Islet of Langerhans (tissue), 1 donor: ENCODE results near the gene NPTX1.

ENCODE experiments used
- FAIRE-seq: peaks from one replicate; lab custom pipeline; 2011; peaks lifted over from hg19 to GRCh38; lab: Jason Lieb, UNC

Gene NPTX1

DNA sequence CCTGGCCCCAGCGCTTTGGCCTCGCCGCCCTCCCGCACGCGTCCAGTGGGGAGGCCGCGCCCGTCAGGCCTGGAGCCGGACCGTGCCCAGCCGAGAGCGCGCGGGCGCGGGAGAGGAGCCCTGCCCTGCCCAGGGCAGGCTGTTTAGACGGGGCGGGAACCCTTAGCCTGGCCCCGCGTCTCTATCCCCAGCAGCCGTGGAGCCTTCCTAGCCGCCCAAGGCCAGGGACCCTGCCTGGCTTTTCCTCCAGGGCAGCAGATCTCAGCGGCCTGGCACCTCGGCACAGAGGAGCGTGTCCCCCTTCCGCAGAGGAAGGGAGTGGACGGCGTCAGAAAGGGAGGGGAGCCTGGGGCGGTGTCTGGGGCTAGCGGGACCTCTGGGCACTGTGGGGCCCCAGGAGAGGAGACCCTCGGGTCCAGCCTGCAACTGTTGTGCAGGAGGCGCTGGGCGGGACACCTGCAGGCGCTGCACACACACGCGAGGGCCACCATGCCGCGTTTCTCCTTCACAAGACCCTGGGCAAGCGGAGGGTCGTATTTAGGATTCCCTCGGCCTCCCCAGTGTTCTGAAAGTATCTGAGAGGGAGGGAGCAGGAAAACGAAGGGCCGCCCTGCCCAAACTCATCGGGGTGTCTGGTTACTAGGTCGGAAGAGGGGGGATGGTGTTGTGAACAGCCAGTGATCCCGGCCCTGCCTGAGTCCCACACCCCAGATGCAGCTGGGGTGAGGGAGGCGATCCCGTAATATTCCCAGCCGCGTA, 2.3 kb upstream of the NPTX1 start:
- no peak for FAIRE-seq

DNA sequence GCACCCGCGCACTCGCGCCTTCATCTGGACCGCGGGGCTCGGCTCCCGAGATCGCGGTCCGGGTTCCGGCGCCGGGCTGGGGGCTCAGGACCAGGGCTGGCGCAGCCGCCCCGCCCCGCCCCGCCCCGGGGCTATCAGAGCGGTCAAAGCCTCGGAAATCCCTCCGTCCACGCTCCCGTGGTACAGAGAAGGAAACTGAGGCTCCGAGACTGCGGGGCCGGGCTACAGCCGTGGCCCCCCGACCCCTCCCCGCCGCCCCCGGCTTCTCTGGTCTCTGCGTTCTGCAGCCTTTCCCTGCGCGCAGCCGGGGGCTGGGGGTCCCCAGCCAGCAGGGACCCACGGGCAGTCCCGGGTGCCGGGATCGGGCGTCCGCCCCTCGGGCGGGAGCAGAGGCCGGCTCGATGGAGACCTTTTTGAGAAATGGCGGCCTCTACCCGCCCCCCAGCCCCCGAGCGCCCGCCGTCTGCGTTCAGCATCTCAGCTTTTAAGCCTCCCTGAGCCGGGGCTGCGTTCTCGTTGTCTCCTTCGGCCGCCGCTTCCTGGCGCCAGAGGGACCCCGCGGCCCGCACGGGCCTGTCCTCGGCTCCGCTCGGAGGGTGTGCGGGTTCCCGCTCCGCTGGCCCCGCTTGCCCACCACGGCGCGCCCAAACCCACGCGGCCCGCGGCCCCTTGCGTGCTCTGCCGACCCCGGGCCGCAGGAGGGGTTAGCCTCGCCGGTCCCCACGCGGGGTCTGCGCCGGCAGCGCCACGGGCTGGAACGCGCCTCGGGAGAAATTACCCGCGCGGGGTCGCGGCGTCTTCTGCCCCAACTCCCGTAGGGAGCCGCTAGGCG, 1.5 kb upstream of the NPTX1 start:
- no peak for FAIRE-seq

DNA sequence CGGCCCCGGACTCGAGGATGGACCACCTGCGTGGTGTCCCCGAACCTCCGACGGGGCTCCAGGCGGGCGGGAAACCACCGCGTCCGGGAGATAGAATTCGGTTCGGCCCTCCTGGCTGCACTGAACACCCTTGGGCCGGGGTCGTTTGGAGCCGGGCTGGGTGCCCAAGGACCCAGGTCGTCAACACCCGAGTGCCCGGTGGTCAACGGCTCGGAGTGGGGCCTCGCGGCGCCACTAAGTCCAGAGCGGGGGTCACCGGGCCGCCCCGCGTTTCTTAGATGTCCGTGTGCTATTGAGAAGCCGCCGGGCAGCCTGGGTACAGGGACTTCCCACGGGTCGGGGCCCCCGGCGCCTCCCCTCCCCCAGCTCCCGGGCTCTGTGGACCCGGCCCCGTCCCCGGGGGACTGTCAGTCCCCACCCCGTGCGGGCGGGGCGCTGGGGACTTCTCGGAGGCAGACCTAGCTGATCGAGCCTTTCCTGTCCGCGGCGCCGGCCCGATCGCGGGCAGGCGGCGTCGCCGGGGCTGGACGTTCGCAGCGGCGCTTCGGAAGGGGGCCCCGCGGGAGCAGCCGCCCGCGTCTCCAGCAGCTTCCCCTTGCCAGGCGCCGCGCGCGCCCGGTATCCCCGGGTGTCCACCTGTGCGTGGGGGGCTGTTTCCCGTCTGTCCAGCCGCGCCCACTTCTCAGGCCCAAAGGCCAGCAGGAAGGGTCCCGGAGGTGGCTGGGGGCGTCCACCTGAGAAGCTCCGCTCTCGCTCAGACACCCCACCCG, 655 bp upstream of the NPTX1 start:
- FAIRE-seq = no peak

DNA sequence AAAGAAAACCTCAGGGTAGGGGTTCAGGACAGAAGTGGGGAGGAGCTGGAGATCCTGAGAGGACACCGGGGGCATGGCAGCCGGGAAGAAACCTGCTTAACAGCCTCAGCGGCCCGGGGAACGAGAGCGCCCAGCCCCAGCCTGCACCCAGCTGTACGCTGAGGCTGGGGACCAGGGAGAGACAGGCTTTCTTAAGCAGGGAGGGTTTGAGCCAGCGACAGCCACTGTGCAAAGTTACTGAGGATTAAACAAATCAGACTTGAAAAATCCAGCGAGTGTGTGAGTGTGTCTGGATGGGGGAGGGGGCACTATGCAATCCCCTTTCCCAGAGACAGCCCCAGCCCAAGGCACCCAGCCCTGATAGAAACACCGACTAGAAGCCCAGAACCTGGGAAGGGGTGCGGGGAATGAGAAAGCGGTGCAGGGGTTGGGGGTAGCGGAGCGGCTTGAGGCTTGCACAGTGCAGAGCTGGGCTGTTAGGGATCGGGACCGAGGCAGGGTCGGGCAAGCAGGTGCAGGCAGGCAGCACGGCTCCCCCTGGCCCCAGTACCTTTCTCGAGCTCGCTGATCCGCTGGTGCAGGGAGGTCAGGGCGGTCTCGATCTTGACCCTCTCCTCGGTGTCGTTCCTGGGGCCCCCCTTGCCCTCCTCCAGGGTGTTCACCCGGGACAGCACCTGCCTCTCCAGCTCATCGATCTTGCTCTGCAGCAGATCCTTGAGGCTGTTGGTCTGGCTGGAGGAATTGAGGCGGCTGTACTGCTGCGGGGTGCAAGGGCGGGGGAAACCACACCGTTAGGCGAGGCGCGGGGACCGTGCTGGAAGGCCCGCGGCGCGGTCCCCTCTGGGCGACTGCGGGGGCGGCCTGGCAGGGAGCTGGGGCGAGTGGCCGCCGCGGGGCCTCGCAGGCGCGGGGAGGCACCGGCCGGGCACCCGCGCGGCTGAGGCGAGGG, 1.2 kb downstream of the NPTX1 start:
- no peak for FAIRE-seq

DNA sequence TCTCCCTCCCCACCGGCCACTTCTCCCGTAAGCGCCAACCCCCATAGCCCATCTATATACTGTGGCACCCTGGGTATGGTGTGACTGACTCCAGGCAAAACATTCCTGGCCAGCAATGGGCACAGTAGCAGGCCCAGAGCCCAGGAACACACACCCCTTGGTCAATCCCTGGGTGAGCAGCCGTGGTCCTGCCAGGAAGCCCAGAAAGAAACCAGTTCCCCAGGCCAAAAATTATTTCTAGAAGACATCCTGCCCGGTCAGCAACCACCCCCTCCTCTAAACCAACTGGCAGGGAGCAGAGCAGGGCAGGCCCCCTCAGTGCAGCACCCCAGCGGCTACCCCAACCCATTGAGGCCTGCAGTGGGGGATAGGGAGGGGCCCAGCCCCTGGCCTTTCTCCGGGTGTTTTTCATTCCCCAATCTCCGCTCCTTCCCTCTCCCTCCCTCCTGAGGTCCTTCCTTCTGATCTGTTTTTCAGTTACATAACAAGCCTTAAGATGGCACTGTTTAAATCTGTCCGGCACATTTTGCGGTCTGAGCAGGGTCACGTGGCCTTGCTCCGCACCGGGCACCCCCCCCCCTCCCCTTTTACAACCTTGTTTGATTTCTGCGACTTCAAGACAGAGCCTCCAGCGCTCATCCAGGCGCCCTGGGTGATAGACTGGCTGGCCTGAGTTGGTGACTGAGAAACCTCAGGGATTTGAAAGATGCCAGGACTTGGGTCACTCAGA, 2.0 kb downstream of the NPTX1 start:
- no peak for FAIRE-seq

DNA sequence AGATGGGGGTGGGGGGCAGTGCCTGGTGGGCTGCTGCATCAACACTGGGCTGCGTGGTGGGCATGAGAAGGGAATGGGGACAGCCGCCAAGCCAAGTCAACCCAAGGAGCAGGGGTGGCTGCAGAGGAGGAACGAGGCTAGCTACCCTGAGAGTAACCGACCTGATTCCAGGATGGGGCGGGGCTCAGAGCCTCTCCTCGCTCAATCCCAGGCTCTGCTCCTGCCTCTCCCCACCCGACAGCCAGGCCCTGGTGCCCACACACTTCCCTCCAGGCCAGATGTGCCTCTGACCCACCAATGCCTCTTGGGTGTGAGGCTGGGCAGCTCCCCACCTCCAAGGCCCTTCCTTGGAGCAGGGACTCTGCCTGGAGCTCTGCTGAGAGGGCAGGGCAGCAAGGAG, 2.7 kb downstream of the NPTX1 start:
- no peak for FAIRE-seq

DNA sequence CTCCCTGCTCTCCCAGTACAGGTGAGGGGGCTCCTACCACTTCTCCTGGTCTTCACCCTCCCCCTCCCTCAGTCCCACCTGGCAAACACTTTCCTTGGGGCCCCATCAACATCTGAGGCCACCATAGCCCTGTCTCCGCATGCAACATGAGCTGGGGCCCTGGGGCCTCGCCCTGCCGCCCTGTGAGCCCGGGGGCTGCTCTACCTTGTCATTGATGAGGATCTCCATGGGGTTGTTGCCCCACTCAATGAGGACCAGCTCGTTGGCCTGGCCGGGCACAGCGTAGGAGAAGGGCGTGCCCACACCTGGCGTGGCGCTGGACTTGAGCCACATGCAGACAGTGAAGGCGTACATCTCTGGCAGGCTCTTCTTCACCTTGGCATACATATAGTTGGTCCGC, 3.4 kb downstream of the NPTX1 start:
- FAIRE-seq = no peak

DNA sequence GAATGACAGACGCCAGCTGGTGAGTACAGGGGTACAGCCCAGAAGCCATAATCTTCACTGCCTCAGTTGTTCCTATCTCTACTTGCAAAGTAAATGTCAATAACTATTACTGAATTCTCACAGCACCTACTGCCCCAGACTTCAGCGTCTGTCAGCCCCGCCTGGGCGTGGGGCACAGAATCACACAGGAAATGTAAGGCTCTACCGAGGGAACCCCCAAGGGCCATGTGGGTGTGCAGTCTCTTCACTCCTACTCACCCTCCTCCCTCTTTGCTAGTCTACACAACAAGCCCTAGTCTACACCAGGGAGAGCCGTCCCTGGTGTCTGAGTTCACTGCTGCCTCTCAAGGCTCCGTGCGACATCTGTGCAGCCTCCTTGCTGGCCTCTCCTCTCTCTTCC, 4.5 kb downstream of the NPTX1 start:
- no peak for FAIRE-seq

DNA sequence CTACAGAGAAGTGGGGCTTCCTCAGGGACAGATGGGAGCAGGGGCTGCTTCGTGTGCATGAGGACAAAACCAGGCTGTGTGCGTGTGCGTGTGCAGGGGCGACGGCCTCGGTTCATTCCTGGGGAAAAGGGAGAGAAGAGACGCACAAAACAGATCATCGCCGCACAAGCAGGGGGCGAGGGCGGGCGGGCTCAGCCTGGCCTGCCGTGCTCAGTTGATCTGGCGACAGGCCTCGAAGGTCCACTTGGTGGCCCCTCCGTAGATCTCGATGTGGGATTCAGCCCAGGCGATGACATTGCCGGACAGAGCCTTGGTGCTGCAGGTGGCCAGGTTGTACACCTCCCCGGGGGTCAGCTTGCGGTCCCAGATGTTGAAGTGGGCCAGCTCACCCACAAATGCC, 5.8 kb downstream of the NPTX1 start:
- FAIRE-seq = no peak

DNA sequence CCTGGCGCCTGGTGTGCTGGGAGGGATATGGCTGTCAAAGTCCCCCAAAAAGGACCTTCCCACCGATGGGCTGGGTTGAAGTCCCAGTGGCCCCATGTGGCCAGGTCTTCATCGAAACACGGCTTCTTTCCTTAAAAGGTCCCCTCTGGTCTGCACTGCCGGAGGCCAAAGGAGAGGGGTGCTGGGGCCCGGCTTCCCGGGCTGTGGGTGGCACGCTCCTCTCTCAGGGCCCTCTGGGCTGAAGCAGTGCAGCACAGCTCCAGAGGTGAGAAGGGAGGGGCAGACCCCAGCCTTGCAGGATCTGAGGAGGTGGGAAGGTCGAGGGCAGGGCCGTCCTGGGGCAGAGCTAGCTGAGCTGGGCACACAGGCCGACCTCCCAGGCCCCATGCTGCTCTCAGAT, 6.7 kb downstream of the NPTX1 start:
- no peak for FAIRE-seq

DNA sequence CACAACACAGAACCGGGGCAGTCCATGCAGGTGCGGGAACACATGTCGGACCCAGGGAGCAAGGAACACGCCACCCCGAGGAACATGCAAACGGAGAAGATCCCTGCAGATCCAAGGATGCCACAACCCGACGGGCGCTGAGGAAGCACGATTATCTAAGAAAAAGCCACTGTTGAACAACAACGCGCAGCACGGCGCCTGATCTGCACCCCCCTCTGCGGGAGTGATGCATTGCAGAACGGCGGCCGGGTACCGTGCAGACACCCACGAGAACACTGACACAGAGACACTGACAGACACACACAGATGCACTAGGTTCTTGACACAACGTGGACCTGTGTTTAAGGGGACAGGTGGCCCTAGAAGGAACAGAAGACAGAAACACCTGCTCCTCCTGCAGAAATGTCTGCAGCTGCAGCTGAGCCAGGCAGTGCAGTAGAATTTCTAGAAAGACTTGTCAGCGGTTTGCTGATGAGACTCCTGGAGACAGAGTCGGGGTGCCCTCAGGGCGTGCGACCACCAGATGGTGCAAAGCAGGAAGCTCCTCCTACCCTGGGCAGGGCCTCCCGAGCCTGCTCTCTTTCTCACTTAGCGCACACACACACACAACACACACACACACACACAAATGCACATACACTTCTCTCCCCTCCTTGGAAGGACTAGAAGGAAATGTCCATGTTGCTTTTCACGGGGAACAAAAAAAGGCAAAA, 7.5 kb downstream of the NPTX1 start:
- FAIRE-seq = no peak

DNA sequence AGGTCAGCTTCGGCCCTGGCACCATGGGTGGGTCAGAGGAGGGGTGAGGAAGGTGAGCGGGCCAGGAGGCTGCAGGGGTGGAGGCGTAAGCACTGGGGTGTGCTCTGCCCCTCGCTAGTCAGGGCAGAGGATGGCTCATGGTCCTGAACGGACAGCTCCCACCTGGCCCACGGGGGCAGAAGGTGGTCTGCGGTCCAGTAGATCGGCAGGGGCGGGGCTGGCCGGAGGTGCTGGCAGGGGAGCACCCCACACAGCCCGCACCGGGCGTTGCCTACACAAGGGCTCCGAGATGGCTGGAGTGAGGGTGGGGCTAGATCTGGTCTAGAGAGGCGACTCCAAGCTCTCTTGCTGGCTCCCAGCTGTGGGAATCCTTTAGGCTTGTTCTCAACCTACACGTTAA, 8.2 kb downstream of the NPTX1 start:
- FAIRE-seq = no peak

DNA sequence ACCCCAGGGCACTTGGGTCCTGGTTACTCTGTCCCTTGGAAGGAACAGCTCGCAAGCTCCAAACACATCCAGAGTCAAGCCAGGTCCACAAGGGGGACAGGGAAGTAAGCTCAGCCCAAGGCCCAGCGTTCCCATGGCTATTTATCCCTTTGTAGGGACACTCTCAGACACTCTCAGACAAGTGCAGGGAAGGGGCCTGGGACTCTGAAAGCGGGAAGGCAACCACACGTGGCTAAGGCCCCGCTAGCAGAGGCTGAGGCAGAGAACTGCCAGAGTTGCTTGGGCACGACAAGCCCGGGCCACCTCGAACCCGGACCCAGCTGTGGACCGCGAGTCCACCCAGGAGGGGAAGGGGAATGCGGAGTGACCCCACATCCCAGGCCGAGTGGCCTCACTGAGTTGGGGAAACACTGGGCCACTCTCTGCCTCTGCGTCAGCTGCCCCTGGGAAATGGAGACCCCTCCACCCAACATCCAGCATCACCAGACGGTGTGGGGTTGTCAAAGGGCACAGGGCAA, 10.2 kb downstream of the NPTX1 start:
- no peak for FAIRE-seq

DNA sequence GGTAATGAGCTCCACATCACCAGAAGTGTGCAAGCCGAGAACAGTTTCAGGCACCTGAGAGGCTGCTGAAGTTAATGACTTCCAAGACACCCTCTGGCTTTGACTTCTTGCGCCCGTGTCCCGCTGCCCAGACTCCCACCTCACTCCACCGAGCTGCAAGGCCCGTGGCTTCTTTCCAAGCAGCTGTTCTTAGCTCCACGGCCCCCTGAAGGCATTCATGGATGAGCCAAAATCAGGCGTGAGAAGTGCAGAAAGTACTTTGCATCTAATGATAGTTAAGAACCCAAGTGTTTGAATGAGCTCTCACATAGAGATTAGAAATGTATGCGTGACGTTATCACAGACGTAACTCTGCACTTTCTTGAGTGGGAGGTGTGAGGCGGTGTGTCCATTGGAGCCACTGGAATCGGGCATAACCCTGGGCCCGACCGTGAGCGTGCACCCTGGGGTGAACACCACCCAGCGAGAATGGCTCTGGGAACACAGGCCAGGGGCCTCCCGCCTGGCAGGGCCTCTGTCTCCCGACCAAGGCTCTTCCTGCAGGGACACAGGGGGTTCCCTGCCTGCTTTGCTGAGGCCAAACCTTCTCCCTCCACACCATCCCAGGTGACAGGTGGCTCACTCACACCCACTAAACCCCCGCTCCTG, 11.0 kb downstream of the NPTX1 start:
- no peak for FAIRE-seq

DNA sequence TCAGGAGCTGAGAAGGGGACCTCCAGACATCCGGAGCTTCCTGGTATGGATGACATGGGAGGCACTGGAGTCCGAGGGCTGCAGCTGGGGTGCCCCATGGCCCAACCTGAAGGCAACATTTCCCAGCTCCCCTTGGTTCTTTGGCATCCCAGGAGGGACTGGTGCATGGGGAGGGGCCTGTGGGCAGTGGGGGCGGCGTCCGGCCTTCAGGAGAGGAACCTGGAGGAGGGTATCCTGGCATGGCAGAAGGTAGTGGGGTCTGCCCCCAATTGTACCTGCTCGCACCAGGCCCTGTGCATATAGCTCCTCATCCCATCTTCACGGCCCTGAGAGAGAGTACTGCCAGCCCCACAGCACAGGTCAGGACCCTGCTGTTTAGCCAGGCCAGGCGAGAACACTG, 11.9 kb downstream of the NPTX1 start:
- no peak for FAIRE-seq

DNA sequence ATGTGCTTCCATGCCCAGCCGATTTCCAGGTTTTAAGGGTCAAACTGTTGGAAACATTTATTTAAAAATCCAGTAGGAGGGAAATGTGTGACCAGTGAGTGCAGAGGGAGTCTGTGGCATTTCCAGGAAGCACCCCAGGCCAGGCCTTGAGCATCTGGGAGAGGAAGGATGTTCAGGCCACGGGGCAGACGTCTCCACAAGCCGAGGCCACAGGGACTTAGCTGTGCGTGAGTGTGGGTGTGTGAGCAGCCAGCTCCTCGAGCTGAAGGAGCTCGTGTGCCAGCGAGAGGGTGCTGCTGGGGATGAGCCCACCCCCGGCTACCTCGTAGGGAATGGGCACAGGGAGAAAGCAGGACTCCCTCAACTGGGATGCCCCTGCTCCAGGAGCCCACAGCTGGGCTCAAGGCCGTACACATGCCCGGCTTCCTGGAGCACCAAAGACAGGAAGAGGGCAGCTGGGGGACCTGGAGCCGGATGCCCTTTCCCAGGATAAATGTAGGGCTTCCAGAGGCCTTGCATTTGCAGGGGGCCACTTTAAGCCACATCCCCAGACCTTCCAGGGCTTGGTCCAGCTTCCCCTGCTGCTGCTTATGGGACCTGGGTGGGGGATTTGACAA, 12.5 kb downstream of the NPTX1 start:
- no peak for FAIRE-seq

DNA sequence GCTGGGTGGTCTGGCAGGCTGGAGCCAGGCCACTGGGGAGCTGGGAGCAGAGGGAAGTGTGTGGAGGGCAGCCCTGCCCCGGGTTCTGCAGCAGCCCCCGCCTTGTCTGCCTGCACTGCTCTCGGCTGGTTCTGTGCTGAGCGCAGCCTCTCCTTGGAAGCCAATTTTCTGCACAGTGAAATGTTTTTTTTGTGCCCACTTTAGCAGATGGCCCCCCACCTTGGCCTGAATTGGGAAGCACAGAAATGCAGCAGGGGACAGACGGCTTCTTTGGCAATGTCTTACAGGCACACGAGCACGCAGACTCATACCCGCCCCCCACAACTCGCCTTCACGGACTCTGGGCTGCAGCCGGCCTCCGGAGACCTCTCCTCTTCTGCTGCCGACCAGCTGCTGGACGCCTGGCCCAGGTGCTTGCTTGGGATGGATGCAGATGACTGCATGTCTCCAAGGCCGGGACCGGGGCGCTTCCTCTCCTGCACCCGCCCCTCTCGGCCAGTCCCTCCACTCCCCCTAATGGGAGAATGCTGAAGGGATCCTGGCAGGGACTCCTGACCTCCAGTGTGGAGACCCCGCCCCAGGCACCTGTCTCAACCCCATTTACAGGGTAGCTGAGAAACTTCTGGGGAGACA, 14.8 kb downstream of the NPTX1 start:
- no peak for FAIRE-seq

DNA sequence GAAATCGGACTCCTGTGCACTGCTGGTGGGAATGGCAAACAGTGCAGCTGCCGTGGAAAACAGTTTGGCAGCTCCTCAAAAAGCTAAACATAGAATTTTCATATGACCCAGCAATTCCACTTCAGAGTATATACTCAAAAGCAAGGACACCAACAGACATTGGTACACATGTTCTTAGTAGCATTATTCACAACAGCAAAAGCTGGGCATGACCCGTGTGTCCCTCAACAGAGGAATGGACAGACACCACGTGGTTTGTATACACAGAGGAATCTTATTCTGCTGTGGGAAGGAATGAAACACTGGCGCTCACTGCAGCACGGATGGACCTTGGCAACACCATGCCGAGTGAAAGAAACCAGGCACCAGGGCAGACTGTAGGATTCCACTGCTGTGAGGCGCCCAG, 16.0 kb downstream of the NPTX1 start:
- no peak for FAIRE-seq

DNA sequence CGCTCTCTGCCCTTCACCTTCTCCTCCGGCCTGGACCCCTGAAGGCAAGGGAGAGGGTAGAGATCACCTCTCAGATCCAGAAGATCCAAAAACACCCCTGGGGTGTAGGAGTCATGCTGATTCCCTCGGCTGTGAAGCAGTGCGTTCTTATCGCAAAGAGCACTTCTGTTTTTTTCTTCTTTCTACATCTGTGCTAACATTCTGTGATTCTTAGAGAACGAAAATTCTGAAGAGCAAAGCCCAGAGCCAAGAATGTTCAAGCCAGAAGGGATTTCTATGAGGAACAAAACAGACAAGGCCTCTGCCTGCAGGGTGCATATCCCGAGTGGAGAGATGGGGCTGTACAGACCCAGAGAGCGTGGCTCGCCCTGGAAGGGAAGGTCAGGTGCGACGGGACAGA, 17.2 kb downstream of the NPTX1 start:
- no peak for FAIRE-seq
